GM18505 (cell line): ENCODE measurements around the gene LAMP5.

ENCODE experiments used
- ATAC-seq: cut with Tn5 transposase; IDR thresholded peaks from one replicate; pipeline ENCODE4 v1.9.1; 2021; ENCODE audit not compliant: unreplicated experiment
- POLR2A ChIP-seq: IDR thresholded peaks from 4 replicates; pipeline ENCODE4 v1.6.1; 2011; ENCODE audit warnings: borderline replicate concordance; ENCODE audit not compliant: insufficient read depth, insufficient read length; ENCODE audit errors: extremely low read depth

The LAMP5 gene

GRCh38 chr20:9572670-9573069 lies 58.3 kb downstream of the LAMP5 start:
- TF ChIP-seq POLR2A, result no peak
- no peak for ATAC-seq

GRCh38 chr20:9573335-9574151 lies 59.2 kb downstream of the LAMP5 start:
- ATAC-seq, result no peak
- TF ChIP-seq POLR2A, result no peak

GRCh38 chr20:9574181-9574580 lies 59.8 kb downstream of the LAMP5 start:
- ATAC-seq, result no peak
- no peak for TF ChIP-seq POLR2A

GRCh38 chr20:9574776-9575175 lies 60.4 kb downstream of the LAMP5 start:
- no peak for ATAC-seq
- TF ChIP-seq POLR2A, result no peak

GRCh38 chr20:9575836-9576235 lies 61.4 kb downstream of the LAMP5 start:
- TF ChIP-seq POLR2A, result no peak
- ATAC-seq, result no peak

GRCh38 chr20:9576695-9577094 lies 62.3 kb downstream of the LAMP5 start:
- no peak for TF ChIP-seq POLR2A
- no peak for ATAC-seq

GRCh38 chr20:9577397-9577796 lies 63.0 kb downstream of the LAMP5 start:
- TF ChIP-seq POLR2A, result no peak
- no peak for ATAC-seq

GRCh38 chr20:9578594-9578993 lies 64.2 kb downstream of the LAMP5 start:
- no peak for ATAC-seq
- no peak for TF ChIP-seq POLR2A
